Activated naive CD8-positive, alpha-beta T cell treated with anti-CD3 and anti-CD28 coated beads, Interleukin-2, amount 50 U/mL, for 24 hours (primary cell): ENCODE measurements around the gene ABLIM1.

Source experiments
- ATAC-seq: fragments of 150-1000 bp; cut with Tn5 transposase; one replicate; pipeline ENCODE4 v1.10.0; 2021
- DNase-seq: peaks from one replicate; pipeline ENCODE4 v3.0.0; 2021
- H3K27ac Mint-ChIP-seq: one replicate; pipeline ENCODE4 v1.8.0; 2021; ENCODE audit warnings: mild to moderate bottlenecking, mixed read lengths
- H3K27me3 Mint-ChIP-seq: one replicate; pipeline ENCODE4 v1.8.0; 2021; ENCODE audit warnings: mixed read lengths
- H3K36me3 Mint-ChIP-seq: one replicate; pipeline ENCODE4 v1.8.0; 2021; ENCODE audit warnings: low read depth, mixed read lengths
- H3K4me1 Mint-ChIP-seq: one replicate; pipeline ENCODE4 v1.8.0; 2021; ENCODE audit warnings: mixed read lengths
- H3K4me3 Mint-ChIP-seq: one replicate; pipeline ENCODE4 v1.8.0; 2021; ENCODE audit warnings: mild to moderate bottlenecking, moderate library complexity, mixed read lengths
- H3K9me3 Mint-ChIP-seq: one replicate; pipeline ENCODE4 v1.8.0; 2021; ENCODE audit warnings: mixed read lengths

The ABLIM1 gene

GRCh38 chr10:114629824-114630730 is 28.0 kb downstream of the ABLIM1 start:
- peaks cover 45% of the 10 kb centered on the region for H3K27me3 Mint-ChIP-seq
- DNase-seq: no peak
- H3K36me3 Mint-ChIP-seq: no peaks in the 10 kb centered on the region
- peaks cover 36% of the 10 kb centered on the region for H3K4me1 Mint-ChIP-seq
- H3K9me3 Mint-ChIP-seq: no peaks in the 10 kb centered on the region
- no peak overlapping the region for H3K27ac Mint-ChIP-seq
- H3K4me3 Mint-ChIP-seq: no peak overlapping the region
- no peak for ATAC-seq

- no peak overlapping the region for H3K27ac Mint-ChIP-seq
- no peaks in the 10 kb centered on the region for H3K9me3 Mint-ChIP-seq
- H3K4me3 Mint-ChIP-seq: no peak overlapping the region
- no peak for ATAC-seq
- peaks cover 45% of the 10 kb centered on the region for H3K27me3 Mint-ChIP-seq
- no peaks in the 10 kb centered on the region for H3K36me3 Mint-ChIP-seq
- no peak for DNase-seq
- H3K4me1 Mint-ChIP-seq: peaks cover 31% of the 10 kb centered on the region
These were observed 28.8 kb downstream of the ABLIM1 start for GRCh38 chr10:114629083-114629823.

GRCh38 chr10:114628106-114628505 is 30.0 kb downstream of the ABLIM1 start:
- H3K36me3 Mint-ChIP-seq: no peaks in the 10 kb centered on the region
- H3K27me3 Mint-ChIP-seq: peaks cover 37% of the 10 kb centered on the region
- ATAC-seq (no peak), DNase-seq (no peak)
- H3K4me3 Mint-ChIP-seq: no peak overlapping the region
- H3K9me3 Mint-ChIP-seq: no peaks in the 10 kb centered on the region
- peaks cover 23% of the 10 kb centered on the region for H3K4me1 Mint-ChIP-seq
- no peak overlapping the region for H3K27ac Mint-ChIP-seq

GRCh38 chr10:114626841-114627240 is 31.2 kb downstream of the ABLIM1 start:
- DNase-seq (no peak), ATAC-seq (no peak)
- Mint-ChIP-seq H3K36me3 (no peaks in the 10 kb centered on the region), H3K4me1 (peaks cover 11% of the 10 kb centered on the region), H3K27me3 (peaks cover 25% of the 10 kb centered on the region), H3K27ac (no peak overlapping the region), H3K9me3 (peaks cover 5% of the 10 kb centered on the region), H3K4me3 (no peak overlapping the region)

GRCh38 chr10:114624951-114625780 is 32.9 kb downstream of the ABLIM1 start:
- Mint-ChIP-seq H3K36me3 (no peaks in the 10 kb centered on the region), H3K27ac (no peak overlapping the region), H3K4me3 (no peak overlapping the region), H3K9me3 (peaks cover 5% of the 10 kb centered on the region), H3K4me1 (no peaks in the 10 kb centered on the region), H3K27me3 (peaks cover 11% of the 10 kb centered on the region)
- DNase-seq (no peak), ATAC-seq (no peak)

GRCh38 chr10:114624422-114624821 is 33.7 kb downstream of the ABLIM1 start:
- H3K27me3 Mint-ChIP-seq: peaks cover 4% of the 10 kb centered on the region
- no peaks in the 10 kb centered on the region for H3K36me3 Mint-ChIP-seq
- no peaks in the 10 kb centered on the region for H3K4me1 Mint-ChIP-seq
- ATAC-seq (no peak), DNase-seq (no peak)
- no peak overlapping the region for H3K4me3 Mint-ChIP-seq
- H3K9me3 Mint-ChIP-seq: peaks cover 5% of the 10 kb centered on the region
- H3K27ac Mint-ChIP-seq: no peak overlapping the region

- DNase-seq (no peak), ATAC-seq (no peak)
- H3K4me3 Mint-ChIP-seq: no peak overlapping the region
- no peaks in the 10 kb centered on the region for H3K36me3 Mint-ChIP-seq
- H3K9me3 Mint-ChIP-seq: peaks cover 5% of the 10 kb centered on the region
- H3K4me1 Mint-ChIP-seq: no peaks in the 10 kb centered on the region
- no peak overlapping the region for H3K27ac Mint-ChIP-seq
- H3K27me3 Mint-ChIP-seq: no peaks in the 10 kb centered on the region
These were observed 34.3 kb downstream of the ABLIM1 start for GRCh38 chr10:114623661-114624294.

GRCh38 chr10:114623155-114623554 is 34.9 kb downstream of the ABLIM1 start:
- Mint-ChIP-seq H3K27ac (no peak overlapping the region), H3K27me3 (no peaks in the 10 kb centered on the region), H3K36me3 (no peaks in the 10 kb centered on the region), H3K4me3 (no peak overlapping the region), H3K9me3 (peaks cover 5% of the 10 kb centered on the region), H3K4me1 (no peaks in the 10 kb centered on the region)
- ATAC-seq (no peak), DNase-seq (no peak)

- Mint-ChIP-seq H3K36me3 (no peaks in the 10 kb centered on the region), H3K9me3 (peaks cover 5% of the 10 kb centered on the region), H3K27ac (no peak overlapping the region), H3K4me3 (no peak overlapping the region), H3K4me1 (peaks cover 7% of the 10 kb centered on the region), H3K27me3 (peaks cover 4% of the 10 kb centered on the region)
- DNase-seq (no peak), ATAC-seq (no peak)
These were observed 39.4 kb downstream of the ABLIM1 start for GRCh38 chr10:114618722-114619121.

GRCh38 chr10:114616516-114616915 is 41.6 kb downstream of the ABLIM1 start:
- no peak for DNase-seq
- Mint-ChIP-seq H3K4me1 (peaks cover 7% of the 10 kb centered on the region), H3K27ac (no peak overlapping the region), H3K9me3 (no peaks in the 10 kb centered on the region), H3K4me3 (no peak overlapping the region), H3K27me3 (peaks cover 4% of the 10 kb centered on the region), H3K36me3 (no peaks in the 10 kb centered on the region)
- no peak for ATAC-seq

- H3K36me3 Mint-ChIP-seq: no peaks in the 10 kb centered on the region
- H3K4me3 Mint-ChIP-seq: no peak overlapping the region
- no peak overlapping the region for H3K27ac Mint-ChIP-seq
- DNase-seq (no peak), ATAC-seq (no peak)
- peaks cover 7% of the 10 kb centered on the region for H3K4me1 Mint-ChIP-seq
- H3K9me3 Mint-ChIP-seq: no peaks in the 10 kb centered on the region
- H3K27me3 Mint-ChIP-seq: peaks cover 4% of the 10 kb centered on the region
These were observed 42.0 kb downstream of the ABLIM1 start for GRCh38 chr10:114616103-114616502.

- no peaks in the 10 kb centered on the region for H3K9me3 Mint-ChIP-seq
- ATAC-seq: peak; percentile 75
- DNase-seq: no peak
- H3K27ac Mint-ChIP-seq: peak overlapping the region; percentile 7
- no peak overlapping the region for H3K4me3 Mint-ChIP-seq
- peaks cover 4% of the 10 kb centered on the region for H3K27me3 Mint-ChIP-seq
- peaks cover 7% of the 10 kb centered on the region for H3K4me1 Mint-ChIP-seq
- no peaks in the 10 kb centered on the region for H3K36me3 Mint-ChIP-seq
These were observed 42.5 kb downstream of the ABLIM1 start for GRCh38 chr10:114615600-114616007.

GRCh38 chr10:114613237-114613979 is 44.7 kb downstream of the ABLIM1 start:
- Mint-ChIP-seq H3K4me1 (peaks cover 7% of the 10 kb centered on the region), H3K4me3 (no peak overlapping the region), H3K36me3 (no peaks in the 10 kb centered on the region), H3K27me3 (peaks cover 4% of the 10 kb centered on the region), H3K27ac (no peak overlapping the region), H3K9me3 (no peaks in the 10 kb centered on the region)
- no peak for ATAC-seq
- DNase-seq: no peak
